ENCODE data around the gene LACTB.

Gene LACTB

DNA sequence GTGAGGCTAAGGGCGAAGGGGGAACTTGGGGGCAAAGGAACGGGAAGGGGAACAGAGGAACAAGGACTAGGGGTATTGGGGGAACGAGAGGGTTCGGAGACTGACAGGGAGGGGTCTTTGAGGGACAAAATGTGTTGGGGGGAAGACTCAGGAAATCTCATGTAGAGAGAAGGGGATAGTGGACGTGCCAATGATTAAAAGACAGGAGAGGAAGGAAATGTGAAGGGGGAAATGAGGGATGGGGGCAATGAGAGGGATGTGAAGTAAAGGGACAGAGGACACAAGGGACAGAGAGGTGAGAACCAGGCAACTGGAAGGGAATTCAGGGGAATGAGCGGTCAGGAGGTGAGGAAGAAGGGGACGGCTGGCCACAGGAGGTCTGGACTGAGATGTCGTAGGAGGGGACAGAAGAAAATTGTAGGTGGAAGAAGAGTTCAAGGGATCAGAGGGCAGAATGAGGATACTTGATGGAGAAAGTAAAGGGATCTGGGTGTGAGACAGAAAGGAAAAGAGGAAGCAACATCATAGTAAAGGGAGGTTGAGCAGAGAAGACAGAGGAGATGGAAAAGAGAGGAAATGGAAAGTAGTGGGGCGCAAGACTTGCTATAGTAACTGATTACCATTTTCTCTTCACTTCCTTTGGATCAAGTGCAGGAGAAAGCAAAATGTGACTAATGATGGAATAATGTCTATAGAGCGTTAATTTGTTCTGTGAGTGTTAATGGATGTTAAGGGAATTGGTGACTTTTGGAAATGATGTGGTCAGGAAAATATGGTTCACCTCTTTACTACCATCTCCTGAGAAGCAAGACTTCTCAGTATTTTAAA lies 68.5 kb downstream of the LACTB start:
- H2BK120ac ChIP-seq (ENCODE audit: low read depth, low read length) = no peak overlapping the region
- peak overlapping the region; percentile 50 for H3K14ac ChIP-seq (ENCODE audit: low read length)
- peak overlapping the region; percentile 97 for H3K9ac ChIP-seq (ENCODE audit: low read depth, low read length, poor library complexity)
- H4K8ac ChIP-seq (ENCODE audit: low read depth, low read length) = no peak overlapping the region
- no CpG with 5 or more reads among the region's 10 CpGs for WGBS, 2 donors (ENCODE audit: extremely low coverage in 2 of 2, insufficient read length in 2 of 2, insufficient replicate concordance in 1 of 2)
- no peaks in the 10 kb centered on the region for H3K27me3 ChIP-seq (ENCODE audit: control insufficient read depth in 3 of 3, insufficient read depth in 3 of 3, low read depth in 1 of 3, low read length in 3 of 3)
- H3K79me1 ChIP-seq (ENCODE audit: low read depth, low read length) = no peaks in the 10 kb centered on the region
- peak overlapping the region; percentile 59 for H2BK5ac ChIP-seq (ENCODE audit: low read length)
- no peaks in the 10 kb centered on the region for H3K9me3 ChIP-seq (replicated peaks in 1 of 2; ENCODE audit: control insufficient read depth in 2 of 2, insufficient read depth in 1 of 2, low read depth in 1 of 2, low read length in 2 of 2)
- H3K4ac ChIP-seq (ENCODE audit: low read length) = no peak overlapping the region
- H3K36me3 ChIP-seq (replicated peaks in 1 of 2; ENCODE audit: control insufficient read depth in 2 of 2, insufficient read depth in 2 of 2, low read length in 2 of 2) = no peaks in the 10 kb centered on the region
- H3K4me1 ChIP-seq (ENCODE audit: control insufficient read depth in 2 of 2, insufficient read depth in 1 of 2, low read depth in 1 of 2, low read length in 2 of 2) = peaks cover 4 to 15% of the 10 kb centered on the region in 2 donors
- peak overlapping the region; percentile 90 for H3K4me2 ChIP-seq (ENCODE audit: insufficient read depth, low read length, poor library complexity, severe bottlenecking)
- peak overlapping the region; percentile 91 to 95 for H3K4me3 ChIP-seq (ENCODE audit: low read length in 2 of 2)
- no peak overlapping the region for H4K91ac ChIP-seq (ENCODE audit: low read depth, low read length, poor library complexity)
- peak overlapping the region; percentile 94 for H2AFZ ChIP-seq (ENCODE audit: low read length)
- no peak overlapping the region for H2BK15ac ChIP-seq (ENCODE audit: low read length)
- DNase-seq (ENCODE audit: low spot score) = no peak
- no peak overlapping the region for H2AK5ac ChIP-seq (ENCODE audit: low read depth, low read length)
- peak overlapping the region; percentile 58 for H3K23ac ChIP-seq (ENCODE audit: low read depth, low read length, poor library complexity)
- H2BK12ac ChIP-seq (ENCODE audit: low read length) = no peak overlapping the region
- H3K18ac ChIP-seq (ENCODE audit: low read length) = peak overlapping the region; percentile 93
- H3K27ac ChIP-seq (replicated peaks; ENCODE audit: low read length) = peak overlapping the region; percentile 1

- Histone ChIP-seq H3K79me1 (ENCODE audit: low read depth, low read length) (no peaks in the 10 kb centered on the region), H2BK120ac (ENCODE audit: low read depth, low read length) (no peak overlapping the region), H2BK15ac (ENCODE audit: low read length) (no peak overlapping the region), H3K9me3 (replicated peaks in 1 of 2; ENCODE audit: control insufficient read depth in 2 of 2, insufficient read depth in 1 of 2, low read depth in 1 of 2, low read length in 2 of 2) (no peaks in the 10 kb centered on the region), H2BK12ac (ENCODE audit: low read length) (no peak overlapping the region), H3K18ac (ENCODE audit: low read length) (no peak overlapping the region), H2BK5ac (ENCODE audit: low read length) (no peak overlapping the region), H3K27ac (replicated peaks; ENCODE audit: low read length) (no peak overlapping the region), H3K4ac (ENCODE audit: low read length) (no peak overlapping the region), H3K4me1 (ENCODE audit: control insufficient read depth in 2 of 2, insufficient read depth in 1 of 2, low read depth in 1 of 2, low read length in 2 of 2) (peaks cover 8 to 13% of the 10 kb centered on the region in 2 donors), H4K8ac (ENCODE audit: low read depth, low read length) (no peak overlapping the region), H3K9ac (ENCODE audit: low read depth, low read length, poor library complexity) (no peak overlapping the region), H3K27me3 (ENCODE audit: control insufficient read depth in 3 of 3, insufficient read depth in 3 of 3, low read depth in 1 of 3, low read length in 3 of 3) (no peaks in the 10 kb centered on the region), H4K91ac (ENCODE audit: low read depth, low read length, poor library complexity) (no peak overlapping the region), H2AK5ac (ENCODE audit: low read depth, low read length) (no peak overlapping the region), H3K4me2 (ENCODE audit: insufficient read depth, low read length, poor library complexity, severe bottlenecking) (peak overlapping the region; percentile 90), H2AFZ (ENCODE audit: low read length) (no peak overlapping the region), H3K36me3 (replicated peaks in 1 of 2; ENCODE audit: control insufficient read depth in 2 of 2, insufficient read depth in 2 of 2, low read length in 2 of 2) (no peaks in the 10 kb centered on the region), H3K14ac (ENCODE audit: low read length) (no peak overlapping the region), H3K23ac (ENCODE audit: low read depth, low read length, poor library complexity) (no peak overlapping the region), H3K4me3 (ENCODE audit: low read length in 2 of 2) (peak overlapping the region in 1 of 2 donors; percentile 91)
- WGBS, 2 donors (ENCODE audit: extremely low coverage in 2 of 2, insufficient read length in 2 of 2, insufficient replicate concordance in 1 of 2) = 100% methylated on average over 1 of the region's 3 CpGs
- no peak for DNase-seq (ENCODE audit: low spot score)
Observed at GRCh38 chr15:63190769-63191649, 69.3 kb downstream of the LACTB start.

Data from neuronal stem cell (in vitro differentiated cells).